ENCODE measurements around the gene IGFLR1. TPM values are rescaled to one million over a fixed set of nuclear protein-coding genes. Genes with fewer than 3 reads are reported as not detected.
A peak's percentile ranks its signal among the peaks of the same experiment; 100 is the strongest.

The IGFLR1 gene
- total and polyA plus RNA-seq, 2 of the 8 experiments (the other 6 are each of a cell fraction or from before 2014, with no cell fraction given), result 8.4 to 28.9 TPM

DNA sequence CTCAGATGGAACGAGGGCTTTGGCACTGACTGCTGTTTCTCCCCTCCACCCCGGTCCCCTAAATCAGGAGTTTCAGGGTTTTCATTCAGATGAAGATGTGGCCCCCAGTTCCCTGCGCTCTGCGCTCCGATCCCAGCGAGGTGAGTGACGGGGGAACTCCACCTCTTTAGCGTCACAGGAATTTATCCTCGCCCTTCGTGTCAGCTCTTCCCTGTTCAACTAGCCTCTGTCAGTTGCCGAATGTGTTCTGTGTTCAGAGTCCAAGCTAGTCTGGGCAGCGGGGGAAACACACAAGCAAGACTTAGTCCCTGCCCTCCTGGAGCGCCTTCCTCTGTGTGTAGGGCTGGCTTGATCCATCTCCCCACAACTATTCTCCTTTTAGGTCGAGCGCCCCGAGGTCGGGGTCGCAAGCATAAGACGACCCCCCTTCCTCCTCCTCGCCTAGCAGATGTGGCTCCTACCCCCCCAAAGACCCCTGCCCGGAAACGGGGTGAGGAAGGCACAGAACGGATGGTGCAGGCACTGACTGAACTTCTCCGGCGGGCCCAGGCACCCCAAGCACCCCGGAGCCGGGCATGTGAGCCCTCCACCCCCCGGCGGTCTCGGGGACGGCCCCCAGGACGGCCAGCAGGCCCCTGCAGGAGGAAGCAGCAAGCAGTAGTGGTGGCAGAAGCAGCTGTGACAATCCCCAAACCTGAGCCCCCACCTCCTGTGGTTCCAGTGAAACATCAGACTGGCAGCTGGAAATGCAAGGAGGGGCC lies 22.7 kb downstream of the IGFLR1 start:
- FAIRE-seq (no peak), DNase-seq (ENCODE audit: low read depth in 1 of 2, low spot score in 2 of 2) (no peak)
- H3K27me3 ChIP-seq (replicated peaks in 1 of 4; ENCODE audit: control insufficient read depth in 3 of 4, extremely low read depth in 1 of 4, insufficient read depth in 3 of 4, low read length in 3 of 4), result no peaks in the 10 kb centered on the region
- no peak overlapping the region for H2AK5ac ChIP-seq (ENCODE audit: low read depth, low read length)
- peaks cover 0 to 21% (median 14%) of the 10 kb centered on the region in 4 experiments; a peak in 6 of 7 replicates for H3K4me1 ChIP-seq (replicated peaks in 1 of 4; ENCODE audit: control insufficient read depth in 3 of 4, insufficient read depth in 4 of 4, low read length in 3 of 4)
- H4K5ac ChIP-seq (ENCODE audit: insufficient read length, low read depth, low read length), result no peak overlapping the region
- H3K4me2 ChIP-seq (ENCODE audit: insufficient read depth in 1 of 2, low read depth in 2 of 2, low read length in 2 of 2), result peak overlapping the region; percentile 80 to 97
- peaks cover 14 to 37% (median 22%) of the 10 kb centered on the region in 4 experiments for H3K36me3 ChIP-seq (ENCODE audit: control insufficient read depth in 2 of 4, insufficient read depth in 4 of 4, low read length in 3 of 4)
- no peak for TF ChIP-seq RXRA (IDR thresholded peaks at IDR 0.05; ENCODE audit: insufficient read depth, low read depth, low read length)
- TF ChIP-seq, protein P1, sequence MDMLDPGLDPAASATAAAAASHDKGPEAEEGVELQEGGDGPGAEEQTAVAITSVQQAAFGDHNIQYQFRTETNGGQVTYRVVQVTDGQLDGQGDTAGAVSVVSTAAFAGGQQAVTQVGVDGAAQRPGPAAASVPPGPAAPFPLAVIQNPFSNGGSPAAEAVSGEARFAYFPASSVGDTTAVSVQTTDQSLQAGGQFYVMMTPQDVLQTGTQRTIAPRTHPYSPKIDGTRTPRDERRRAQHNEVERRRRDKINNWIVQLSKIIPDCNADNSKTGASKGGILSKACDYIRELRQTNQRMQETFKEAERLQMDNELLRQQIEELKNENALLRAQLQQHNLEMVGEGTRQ (IDR thresholded peaks at IDR 0.05; ENCODE audit: low read length), result no peak
- H4K20me1 ChIP-seq (replicated peaks in 1 of 2; ENCODE audit: control insufficient read depth in 1 of 2, insufficient read depth in 2 of 2, low read length in 2 of 2), result peaks cover 7 to 11% of the 10 kb centered on the region in 2 experiments
- no peak overlapping the region for H3K18ac ChIP-seq (ENCODE audit: extremely low read depth, low read length)
- no peak overlapping the region for H3K14ac ChIP-seq (ENCODE audit: insufficient read length)
- no peak overlapping the region for H3K9ac ChIP-seq (replicated peaks in 1 of 4; ENCODE audit: extremely low read depth in 1 of 4, low read depth in 3 of 4, low read length in 3 of 4)
- peaks cover 8% of the 10 kb centered on the region for H3K79me1 ChIP-seq (ENCODE audit: low read depth, low read length)
- H3K23ac ChIP-seq (ENCODE audit: insufficient read length), result no peak overlapping the region
- peak overlapping the region; percentile 29 for H4K8ac ChIP-seq (ENCODE audit: extremely low read depth, insufficient read depth, low read length)
- no peak overlapping the region for H2AFZ ChIP-seq (ENCODE audit: low read length)
- ChIA-PET POLR2A (ENCODE audit: partially characterized antibody) (interaction anchor here (1.0 to 5.0 kb wide), 6 partner anchors 8 to 29 kb away, joined by 3 to 54 read pairs (median 3); partner anchors contain the start of genes LIN37, PSENEN and U2AF1L4), CTCF (ENCODE audit: partially characterized antibody) (interaction anchor here (0.7 to 11.8 kb wide), 6 partner anchors 19 to 253 kb away, joined by 3 to 80 read pairs (median 4); partner anchors contain the start of gene IGFLR1)
- H3K9me3 ChIP-seq (ENCODE audit: insufficient read depth in 2 of 2, low read depth in 1 of 2, low read length in 1 of 2), result no peaks in the 10 kb centered on the region
- no peak overlapping the region for H4K91ac ChIP-seq (replicated peaks; ENCODE audit: insufficient read length, low read length)
- H3K79me2 ChIP-seq (ENCODE audit: control insufficient read depth in 1 of 2, insufficient read depth in 2 of 2, low read length in 2 of 2), result peaks cover 0 to 20% of the 10 kb centered on the region in 2 experiments; a peak in 3 of 4 replicates
- no peak overlapping the region for H3K4ac ChIP-seq (replicated peaks; ENCODE audit: insufficient read length, low read depth, low read length)
- H2BK120ac ChIP-seq (replicated peaks; ENCODE audit: low read depth, low read length), result no peak overlapping the region
- peaks cover 13% of the 10 kb centered on the region for H3K23me2 ChIP-seq (ENCODE audit: low read depth, low read length)
- H2BK5ac ChIP-seq (ENCODE audit: low read depth, low read length), result no peak overlapping the region
- no peak overlapping the region for H2BK12ac ChIP-seq (ENCODE audit: low read depth, low read length)
- H3K4me3 ChIP-seq (ENCODE audit: extremely low read depth in 1 of 4, insufficient read depth in 2 of 4, low read depth in 3 of 4, low read length in 4 of 4), result peak overlapping the region in 2 of 4 experiments; percentile 70 to 89; a peak in 3 of 8 replicates
- 91% methylated on average over 29 of the region's 32 CpGs; no CpG with 5 or more reads in 1 of the 2 experiments for WGBS, 2 experiments (ENCODE audit: extremely low coverage in 1 of 2, insufficient coverage in 1 of 2, insufficient read length in 1 of 2, insufficient replicate concordance in 2 of 2, low coverage in 1 of 2, low lambda C conversion rate in 2 of 2, missing lambda C conversion rate in 1 of 2)
- H3K56ac ChIP-seq (replicated peaks; ENCODE audit: insufficient read length, low read depth, low read length), result no peak overlapping the region
- H3K27ac ChIP-seq (ENCODE audit: low read depth, low read length), result no peak overlapping the region
- H2BK15ac ChIP-seq (ENCODE audit: low read length), result no peak overlapping the region
- no peak overlapping the region for H2BK20ac ChIP-seq (ENCODE audit: low read length)

Measured in H1 (cell line).